CD4-positive, CD25-positive, alpha-beta regulatory T cell (primary cell): ENCODE measurements around the gene GRK3. TPM values are rescaled to one million over a fixed set of nuclear protein-coding genes. Genes with fewer than 3 reads are reported as not detected.

ENCODE experiments used
- ATAC-seq, 2 donors: fragments of 150-1000 bp; cut with Tn5 transposase; one replicate each; pipeline ENCODE4 v1.10.0; 2021; ENCODE audit warnings: low read depth in 2 of 2, moderate number of reproducible peaks in 2 of 2, moderate library complexity in 1 of 2
- DNase-seq, 3 donors: peaks; one replicate each; pipeline versions ENCODE4 v3.0.0 to v3.0.0-alpha.2; 2012 to 2022; ENCODE audit warnings: mixed read lengths in 1 of 3
- H3K27ac ChIP-seq: one replicate; pipeline ENCODE4 v1.7.0; 2013; ENCODE audit warnings: mild to moderate bottlenecking, low read length; ENCODE audit not compliant: insufficient read depth, poor library complexity, severe bottlenecking
- H3K27me3 ChIP-seq: one replicate; pipeline ENCODE4 v1.7.0; 2013; ENCODE audit warnings: low read length; ENCODE audit not compliant: control insufficient read depth, insufficient read depth
- H3K36me3 ChIP-seq: one replicate; pipeline ENCODE4 v1.7.0; 2013; ENCODE audit warnings: mild to moderate bottlenecking, low read length, moderate library complexity; ENCODE audit not compliant: control insufficient read depth, insufficient read depth
- H3K4me1 ChIP-seq: 2 replicates; pipeline ENCODE4 v1.7.0; 2013; ENCODE audit warnings: mild to moderate bottlenecking, low read length; ENCODE audit not compliant: insufficient read depth, control insufficient read depth, poor library complexity, severe bottlenecking
- H3K4me3 ChIP-seq: one replicate; pipeline ENCODE4 v1.7.0; 2013; ENCODE audit warnings: low read depth, mild to moderate bottlenecking, low read length, moderate library complexity
- H3K9me3 ChIP-seq, 2 experiments: 1 replicate in 1 of 2; 2 replicates in 1 of 2; pipeline ENCODE4 v1.7.0; 2013; ENCODE audit warnings: low read length in 2 of 2, mild to moderate bottlenecking in 1 of 2, moderate library complexity in 1 of 2; ENCODE audit not compliant: control insufficient read depth in 2 of 2
- H3K27ac Mint-ChIP-seq, 3 donors: one replicate each; pipeline ENCODE4 v1.8.0; 2020 to 2022; ENCODE audit warnings: mild to moderate bottlenecking in 3 of 3, mixed read lengths in 3 of 3, moderate library complexity in 2 of 3
- H3K27me3 Mint-ChIP-seq: one replicate; pipeline ENCODE4 v1.8.0; 2022; ENCODE audit warnings: mild to moderate bottlenecking, mixed read lengths
- H3K36me3 Mint-ChIP-seq: one replicate; pipeline ENCODE4 v1.8.0; 2020; ENCODE audit warnings: mixed read lengths
- H3K4me1 Mint-ChIP-seq, 4 donors: one replicate each; pipeline ENCODE4 v1.8.0; 2020 to 2022; ENCODE audit warnings: mixed read lengths in 4 of 4, mild to moderate bottlenecking in 1 of 4
- H3K4me3 Mint-ChIP-seq, 4 donors: one replicate each; pipeline ENCODE4 v1.8.0; 2020 to 2022; ENCODE audit warnings: mild to moderate bottlenecking in 4 of 4, mixed read lengths in 4 of 4, moderate library complexity in 3 of 4
- H3K9me3 Mint-ChIP-seq, 7 donors: one replicate each; pipeline ENCODE4 v1.8.0; 2020 to 2022; ENCODE audit warnings: mixed read lengths in 7 of 7, mild to moderate bottlenecking in 3 of 7, moderate library complexity in 2 of 7
- polyA plus RNA-seq, 4 donors: library from polyadenylated mRNA; unstranded; fragments of 300-500 nt; fragmentation: Illumina TruSeq; gene quantifications; one replicate each; pipeline ENCODE4 v1.2.3, GENCODE V29; 2021
- total RNA-seq: library from RNA; stranded (reverse); gene quantifications from one replicate; pipeline ENCODE4 v1.2.3, GENCODE V29; 2022

GRK3 gene
- total and polyA plus RNA-seq, 5 donors from 2014 or later = 0.51 to 3.5 (median 1.1) TPM

DNA sequence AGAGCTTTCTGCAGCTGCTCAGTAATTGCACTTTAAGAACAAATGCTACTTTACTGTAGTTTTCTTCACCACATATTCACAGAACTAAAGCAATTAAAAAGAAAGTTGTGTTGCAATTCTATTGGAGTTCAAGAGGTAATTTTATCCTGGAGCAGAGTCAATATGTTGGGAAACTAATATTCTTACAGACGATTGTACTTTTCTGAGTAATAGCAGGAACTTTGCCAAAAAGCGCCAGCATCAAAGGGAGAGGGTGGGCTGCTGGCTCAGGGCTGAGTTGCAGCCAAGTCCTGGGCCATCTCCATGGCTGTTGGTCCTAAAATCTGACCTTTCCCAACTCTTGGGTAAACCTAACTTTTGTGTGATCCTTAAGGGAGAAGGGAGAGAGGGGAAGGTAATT is 104.0 kb downstream of the GRK3 start:
- no peaks in the 10 kb centered on the region for H3K27me3 ChIP-seq

DNA sequence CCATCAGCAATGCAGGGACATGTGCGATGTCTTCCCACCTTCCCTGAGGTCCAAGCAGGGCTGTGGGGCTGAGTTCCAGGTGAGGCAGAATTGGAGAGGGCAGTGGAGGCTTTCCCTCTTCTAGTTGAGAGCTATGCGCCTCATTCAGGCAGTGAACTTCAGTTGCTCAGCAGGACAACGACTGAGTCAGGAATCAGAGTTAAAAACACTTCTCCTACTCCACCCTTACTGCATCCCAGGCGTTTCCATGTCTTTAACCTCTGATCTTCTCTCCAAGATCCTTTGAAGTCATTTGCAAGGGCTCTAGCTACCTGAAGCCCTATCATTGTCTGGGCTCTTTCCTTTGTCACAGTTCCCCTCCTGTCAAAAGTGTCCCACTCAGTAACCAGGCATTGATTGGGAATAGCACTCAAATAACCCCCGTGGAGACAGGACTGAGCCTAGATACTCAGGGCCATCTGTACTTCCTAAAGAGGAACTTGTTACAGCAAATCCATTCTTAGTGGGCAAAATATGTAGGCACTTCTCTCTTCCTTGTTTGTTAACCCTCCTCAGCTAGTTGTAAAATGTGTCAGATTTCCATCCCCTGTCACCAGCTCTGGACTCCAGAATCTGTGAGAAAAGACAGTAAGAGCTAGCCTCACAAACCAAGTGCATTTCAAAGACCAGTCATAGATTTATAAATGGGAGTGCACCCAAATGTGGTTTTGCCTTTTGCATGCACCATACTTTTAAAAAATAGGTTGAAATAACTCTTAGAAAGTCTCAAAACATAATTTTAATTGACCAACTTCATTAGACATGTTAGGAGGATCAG is 105.0 kb downstream of the GRK3 start:
- H3K4me3 ChIP-seq = no peak overlapping the region
- DNase-seq = no peak
- H3K36me3 ChIP-seq = no peaks in the 10 kb centered on the region
- Mint-ChIP-seq H3K36me3 (peaks cover 12% of the 10 kb centered on the region), H3K27me3 (no peaks in the 10 kb centered on the region), H3K27ac (peak overlapping the region in 1 of 3 donors; percentile 20), H3K4me3 (no peak overlapping the region), H3K4me1 (no peaks in the 10 kb centered on the region), H3K9me3 (no peaks in the 10 kb centered on the region)
- no peaks in the 10 kb centered on the region for H3K9me3 ChIP-seq
- no peak for ATAC-seq
- H3K27ac ChIP-seq = no peak overlapping the region
- no peaks in the 10 kb centered on the region for H3K4me1 ChIP-seq
- no peaks in the 10 kb centered on the region for H3K27me3 ChIP-seq

More for the DNA sequence above, 104.0 kb downstream of the GRK3 start:
- Mint-ChIP-seq H3K27ac (no peak overlapping the region), H3K36me3 (peaks cover 15% of the 10 kb centered on the region), H3K4me3 (no peak overlapping the region), H3K4me1 (no peaks in the 10 kb centered on the region), H3K27me3 (no peaks in the 10 kb centered on the region), H3K9me3 (no peaks in the 10 kb centered on the region)
- H3K36me3 ChIP-seq = no peaks in the 10 kb centered on the region
- no peak overlapping the region for H3K4me3 ChIP-seq
- ATAC-seq = no peak
- no peaks in the 10 kb centered on the region for H3K9me3 ChIP-seq
- no peaks in the 10 kb centered on the region for H3K4me1 ChIP-seq
- DNase-seq = no peak
- no peak overlapping the region for H3K27ac ChIP-seq

- no peaks in the 10 kb centered on the region for H3K9me3 Mint-ChIP-seq
- Histone ChIP-seq H3K36me3 (no peaks in the 10 kb centered on the region), H3K4me3 (no peak overlapping the region), H3K27me3 (no peaks in the 10 kb centered on the region), H3K4me1 (no peaks in the 10 kb centered on the region), H3K9me3 (no peaks in the 10 kb centered on the region), H3K27ac (no peak overlapping the region)
- H3K27me3 Mint-ChIP-seq = no peaks in the 10 kb centered on the region
- no peak overlapping the region for H3K27ac Mint-ChIP-seq
- DNase-seq (no peak), ATAC-seq (no peak)
- H3K36me3 Mint-ChIP-seq = peaks cover 13% of the 10 kb centered on the region
- H3K4me1 Mint-ChIP-seq = no peaks in the 10 kb centered on the region
- H3K4me3 Mint-ChIP-seq = no peak overlapping the region
Observed at GRCh38 chr22:25670070-25670461, 105.6 kb downstream of the GRK3 start.

GRCh38 chr22:25672289-25673084 is 108.0 kb downstream of the GRK3 start:
- no peak overlapping the region for H3K4me3 Mint-ChIP-seq
- H3K9me3 Mint-ChIP-seq = no peaks in the 10 kb centered on the region

GRCh38 chr22:25673713-25674112 is 109.2 kb downstream of the GRK3 start:
- H3K36me3 Mint-ChIP-seq = peaks cover 8% of the 10 kb centered on the region
- H3K9me3 Mint-ChIP-seq = no peaks in the 10 kb centered on the region
- DNase-seq = no peak
- H3K27me3 Mint-ChIP-seq = no peaks in the 10 kb centered on the region
- no peak overlapping the region for H3K4me3 ChIP-seq
- ATAC-seq = no peak
- no peaks in the 10 kb centered on the region for H3K36me3 ChIP-seq
- no peak overlapping the region for H3K4me3 Mint-ChIP-seq
- no peak overlapping the region for H3K27ac ChIP-seq
- H3K27ac Mint-ChIP-seq = no peak overlapping the region
- no peaks in the 10 kb centered on the region for H3K27me3 ChIP-seq
- H3K4me1 ChIP-seq = no peaks in the 10 kb centered on the region
- H3K4me1 Mint-ChIP-seq = no peaks in the 10 kb centered on the region
- no peaks in the 10 kb centered on the region for H3K9me3 ChIP-seq

More at GRCh38 chr22:25672289-25673084, 108.0 kb downstream of the GRK3 start:
- Histone ChIP-seq H3K27me3 (no peaks in the 10 kb centered on the region), H3K36me3 (no peaks in the 10 kb centered on the region), H3K27ac (no peak overlapping the region), H3K9me3 (no peaks in the 10 kb centered on the region), H3K4me1 (no peaks in the 10 kb centered on the region), H3K4me3 (no peak overlapping the region)
- Mint-ChIP-seq H3K27ac (no peak overlapping the region), H3K36me3 (peaks cover 14% of the 10 kb centered on the region), H3K4me1 (no peaks in the 10 kb centered on the region), H3K27me3 (no peaks in the 10 kb centered on the region)
- ATAC-seq = no peak
- peak in 1 of 3 donors; percentile 11 for DNase-seq

DNA sequence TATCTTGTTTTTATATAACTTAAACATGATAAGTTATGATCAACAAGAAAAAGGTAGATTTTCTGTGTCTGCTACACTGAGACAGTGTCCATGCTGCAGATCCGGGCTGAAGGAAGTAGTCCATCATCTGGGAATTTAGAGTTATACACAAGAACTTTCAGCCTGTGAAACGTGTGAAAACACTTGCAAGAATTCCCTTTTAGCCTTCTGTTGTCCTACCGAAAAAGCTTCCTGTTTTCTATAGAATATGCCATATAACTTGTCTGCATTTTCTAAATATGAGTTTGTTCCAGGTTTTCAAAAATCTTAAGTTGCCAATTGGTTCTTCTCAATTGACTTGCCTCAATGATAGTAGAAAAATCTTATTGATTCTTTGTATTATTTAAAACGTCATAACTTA is 113.2 kb downstream of the GRK3 start:
- Histone ChIP-seq H3K9me3 (no peaks in the 10 kb centered on the region), H3K27me3 (no peaks in the 10 kb centered on the region), H3K36me3 (peaks cover 2% of the 10 kb centered on the region), H3K27ac (no peak overlapping the region), H3K4me3 (no peak overlapping the region), H3K4me1 (no peaks in the 10 kb centered on the region)
- no peak overlapping the region for H3K4me3 Mint-ChIP-seq
- no peak overlapping the region for H3K27ac Mint-ChIP-seq
- H3K36me3 Mint-ChIP-seq = peaks cover 19% of the 10 kb centered on the region
- H3K4me1 Mint-ChIP-seq = no peaks in the 10 kb centered on the region
- DNase-seq = no peak
- no peak for ATAC-seq
- H3K9me3 Mint-ChIP-seq = no peaks in the 10 kb centered on the region
- no peaks in the 10 kb centered on the region for H3K27me3 Mint-ChIP-seq

DNA sequence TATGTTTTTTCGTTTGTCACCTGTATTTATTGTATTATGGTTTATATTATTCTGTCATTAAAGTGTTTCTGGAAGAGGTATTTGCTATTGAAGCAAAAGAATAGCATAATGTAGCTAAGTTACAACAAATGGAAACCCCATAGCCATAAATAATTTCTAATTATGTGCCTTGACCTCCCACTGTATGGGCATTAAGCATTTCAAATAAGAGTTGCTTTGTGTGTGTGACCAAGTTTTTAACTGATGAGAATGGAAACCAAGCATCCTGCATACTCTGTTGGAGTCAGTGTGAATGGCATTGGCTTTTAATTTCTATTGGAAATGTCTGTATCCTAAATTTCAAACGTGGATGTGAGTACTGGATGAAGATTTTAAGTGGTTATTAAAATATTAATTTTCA is 115.6 kb downstream of the GRK3 start:
- Mint-ChIP-seq H3K27me3 (no peaks in the 10 kb centered on the region), H3K27ac (no peak overlapping the region), H3K9me3 (no peaks in the 10 kb centered on the region), H3K4me1 (no peaks in the 10 kb centered on the region), H3K36me3 (peaks cover 20% of the 10 kb centered on the region), H3K4me3 (no peak overlapping the region)
- Histone ChIP-seq H3K4me3 (no peak overlapping the region), H3K9me3 (no peaks in the 10 kb centered on the region), H3K27me3 (no peaks in the 10 kb centered on the region), H3K36me3 (peaks cover 2% of the 10 kb centered on the region), H3K27ac (no peak overlapping the region), H3K4me1 (no peaks in the 10 kb centered on the region)
- DNase-seq (no peak), ATAC-seq (no peak)
